H1 (cell line): ENCODE measurements around the gene SLC39A13. TPM values are rescaled to one million over a fixed set of nuclear protein-coding genes. Genes with fewer than 3 reads are reported as not detected.

Source experiments
- CTCF ChIA-PET: fragments of 300-600 bp; sonication (Branson Sonifier 250); formaldehyde crosslinking; loops from one replicate; lab custom pipeline; 2021; ENCODE audit not compliant: partially characterized antibody; lab: Charles Lee
- POLR2A ChIA-PET: fragments of 300-600 bp; sonication (Branson Sonifier 250); formaldehyde crosslinking; loops from one replicate; lab custom pipeline; 2021; ENCODE audit warnings: inconsistent platforms; ENCODE audit not compliant: partially characterized antibody; lab: Charles Lee
- DNase-seq, 2 experiments: peaks; one replicate each; pipeline versions ENCODE4 v3.0.0 to v3.0.0-alpha.2; 2010 to 2022; ENCODE audit warnings: low spot score in 2 of 2, low read depth in 1 of 2, mixed read lengths in 1 of 2
- FAIRE-seq: peaks from 2 replicates; lab custom pipeline; 2011; peaks lifted over from hg19 to GRCh38; lab: Jason Lieb, UNC
- H2AFZ ChIP-seq: 2 replicates; pipeline ENCODE4 v1.8.1; 2012; ENCODE audit warnings: low read length, inconsistent platforms
- H2AK5ac ChIP-seq: 2 replicates; pipeline ENCODE4 v1.6.1; 2013; ENCODE audit warnings: low read depth, low read length
- H2BK120ac ChIP-seq: replicated peaks from 2 replicates; pipeline ENCODE3; 2013; ENCODE audit warnings: low read depth, low read length, inconsistent platforms
- H2BK12ac ChIP-seq: 2 replicates; pipeline ENCODE4 v1.6.1; 2013; ENCODE audit warnings: low read depth, low read length
- H2BK15ac ChIP-seq: 2 replicates; pipeline ENCODE4 v1.6.1; 2013; ENCODE audit warnings: low read length
- H2BK20ac ChIP-seq: 2 replicates; pipeline ENCODE4 v1.6.1; 2013; ENCODE audit warnings: low read length
- H2BK5ac ChIP-seq: 2 replicates; pipeline ENCODE4 v1.6.1; 2013; ENCODE audit warnings: low read depth, low read length
- H3K14ac ChIP-seq: 2 replicates; pipeline ENCODE4 v1.6.1; 2013; ENCODE audit warnings: inconsistent platforms; ENCODE audit not compliant: insufficient read length
- H3K18ac ChIP-seq: 2 replicates; pipeline ENCODE4 v1.6.1; 2013; ENCODE audit warnings: low read length; ENCODE audit errors: extremely low read depth
- H3K23ac ChIP-seq: 2 replicates; pipeline ENCODE4 v1.6.1; 2013; ENCODE audit warnings: inconsistent platforms; ENCODE audit not compliant: insufficient read length
- H3K23me2 ChIP-seq: 2 replicates; pipeline ENCODE4 v1.6.1; 2013; ENCODE audit warnings: low read depth, low read length
- H3K27ac ChIP-seq: 2 replicates; pipeline ENCODE4 v1.6.1; 2011; ENCODE audit warnings: low read depth, low read length, inconsistent platforms
- H3K27me3 ChIP-seq, 4 experiments: replicated peaks in 1 of 4; 1 replicate in 1 of 4; 2 replicates in 3 of 4; pipeline versions ENCODE4 v1.6.1 to v1.8.1; 2011 to 2013; ENCODE audit warnings: low read length in 3 of 4, mild to moderate bottlenecking in 3 of 4, inconsistent platforms in 2 of 4, mixed read lengths in 2 of 4, moderate library complexity in 1 of 4; ENCODE audit not compliant: control insufficient read depth in 3 of 4, insufficient read depth in 3 of 4; ENCODE audit errors: extremely low read depth in 1 of 4
- H3K36me3 ChIP-seq, 4 experiments: 2 replicates each; pipeline versions ENCODE4 v1.6.1 to v1.8.1; 2011 to 2013; ENCODE audit warnings: mild to moderate bottlenecking in 4 of 4, low read length in 3 of 4, moderate library complexity in 2 of 4, control low read depth in 1 of 4, inconsistent platforms in 1 of 4; ENCODE audit not compliant: insufficient read depth in 4 of 4, control insufficient read depth in 2 of 4
- H3K4ac ChIP-seq: replicated peaks from 2 replicates; pipeline ENCODE3; 2013; ENCODE audit warnings: low read length, low read depth, mixed read lengths, inconsistent platforms; ENCODE audit not compliant: insufficient read length
- H3K4me1 ChIP-seq, 4 experiments: replicated peaks in 1 of 4; 1 replicate in 1 of 4; 2 replicates in 3 of 4; pipeline versions ENCODE4 v1.6.1 to v1.8.1; 2011 to 2013; ENCODE audit warnings: low read length in 3 of 4, inconsistent platforms in 2 of 4, mixed read lengths in 1 of 4; ENCODE audit not compliant: insufficient read depth in 4 of 4, control insufficient read depth in 3 of 4
- H3K4me2 ChIP-seq, 2 experiments: 2 replicates each; pipeline versions ENCODE4 v1.6.1 to v1.8.1; 2011 to 2013; ENCODE audit warnings: low read depth in 2 of 2, low read length in 2 of 2, control low read depth in 1 of 2, inconsistent platforms in 1 of 2, mild to moderate bottlenecking in 1 of 2; ENCODE audit not compliant: insufficient read depth in 1 of 2
- H3K4me3 ChIP-seq, 4 experiments: fragments of 200-600, 300-600 bp in 1 of 4; sonication (generic), shearing (Covaris generic), sonication (Bioruptor Twin) in 1 of 4; 2 replicates each; pipeline versions ENCODE4 v1.5.1 to v1.8.1; 2011 to 2016; ENCODE audit warnings: low read length in 4 of 4, low read depth in 3 of 4, control low read depth in 2 of 4, inconsistent platforms in 2 of 4, mild to moderate bottlenecking in 2 of 4, mixed read lengths in 1 of 4, moderate library complexity in 1 of 4; ENCODE audit not compliant: insufficient read depth in 2 of 4; ENCODE audit errors: extremely low read depth in 1 of 4
- H3K56ac ChIP-seq: replicated peaks from 2 replicates; pipeline ENCODE3; 2013; ENCODE audit warnings: low read depth, mild to moderate bottlenecking, mixed read lengths, low read length, inconsistent platforms; ENCODE audit not compliant: insufficient read length
- H3K79me1 ChIP-seq: 2 replicates; pipeline ENCODE4 v1.6.1; 2013; ENCODE audit warnings: low read depth, low read length, control low read depth
- H3K79me2 ChIP-seq, 2 experiments: 2 replicates each; pipeline versions ENCODE4 v1.6.1 to v1.8.1; 2012 to 2013; ENCODE audit warnings: low read length in 2 of 2, mild to moderate bottlenecking in 2 of 2, inconsistent platforms in 1 of 2; ENCODE audit not compliant: insufficient read depth in 2 of 2, control insufficient read depth in 1 of 2
- H3K9ac ChIP-seq, 4 experiments: replicated peaks in 1 of 4; 1 replicate in 1 of 4; 2 replicates in 3 of 4; pipeline versions ENCODE4 v1.6.1 to v1.8.1; 2011 to 2013; ENCODE audit warnings: low read depth in 3 of 4, low read length in 3 of 4, control low read depth in 2 of 4, mild to moderate bottlenecking in 2 of 4, moderate library complexity in 2 of 4, inconsistent platforms in 1 of 4; ENCODE audit errors: extremely low read depth in 1 of 4
- H3K9me3 ChIP-seq, 2 experiments: 2 replicates each; pipeline versions ENCODE4 v1.6.1 to v1.8.1; 2012 to 2013; ENCODE audit warnings: mild to moderate bottlenecking in 2 of 2, moderate library complexity in 2 of 2, control low read depth in 1 of 2, inconsistent platforms in 1 of 2, low read depth in 1 of 2, low read length in 1 of 2, mixed read lengths in 1 of 2; ENCODE audit not compliant: insufficient read depth in 2 of 2
- H4K20me1 ChIP-seq, 2 experiments: replicated peaks in 1 of 2; 2 replicates each; pipeline versions ENCODE3 to v1.8.1; 2011 to 2013; ENCODE audit warnings: inconsistent platforms in 2 of 2, low read length in 2 of 2, mild to moderate bottlenecking in 1 of 2; ENCODE audit not compliant: insufficient read depth in 2 of 2, control insufficient read depth in 1 of 2
- H4K5ac ChIP-seq: 2 replicates; pipeline ENCODE4 v1.6.1; 2013; ENCODE audit warnings: low read length, low read depth, mixed read lengths, inconsistent platforms; ENCODE audit not compliant: insufficient read length
- H4K8ac ChIP-seq: 2 replicates; pipeline ENCODE4 v1.8.0; 2013; ENCODE audit warnings: mild to moderate bottlenecking, moderate library complexity, low read length, inconsistent platforms; ENCODE audit not compliant: insufficient read depth; ENCODE audit errors: extremely low read depth
- H4K91ac ChIP-seq: replicated peaks from 2 replicates; pipeline ENCODE3; 2013; ENCODE audit warnings: low read length, mixed read lengths, inconsistent platforms; ENCODE audit not compliant: insufficient read length
- BRCA1 ChIP-seq: IDR thresholded peaks from 2 replicates; pipeline ENCODE4 v1.6.1; 2012; ENCODE audit warnings: low read depth, low read length, improper control_type of control experiment
- CBX5 ChIP-seq: fragments of 300-800, 300-1000 bp; sonication (generic); IDR thresholded peaks from 2 replicates; pipeline ENCODE4 v1.7.1; 2016; ENCODE audit warnings: antibody characterized with exemption, low read length, low read depth
- CBX8 ChIP-seq: fragments of 300-800, 300-1000 bp; sonication (generic); IDR thresholded peaks from 2 replicates; pipeline ENCODE4 v1.7.1; 2016; ENCODE audit warnings: low read depth, low read length, borderline replicate concordance
- EP300 ChIP-seq, 2 experiments: IDR thresholded peaks; 1 replicate in 1 of 2; 2 replicates in 1 of 2; pipeline ENCODE4 v1.6.1; 2011 to 2012; ENCODE audit warnings: low read depth in 2 of 2, low read length in 2 of 2, mild to moderate bottlenecking in 2 of 2, borderline replicate concordance in 1 of 2, inconsistent platforms in 1 of 2, moderate library complexity in 1 of 2
- FOSL1 ChIP-seq: IDR thresholded peaks from 2 replicates; pipeline ENCODE4 v1.6.1; 2011; ENCODE audit warnings: mild to moderate bottlenecking, low read depth, low read length, moderate library complexity; ENCODE audit not compliant: insufficient read depth
- GTF2F1 ChIP-seq: IDR thresholded peaks from 2 replicates; pipeline ENCODE4 v1.6.1; 2012; ENCODE audit warnings: low read depth, low read length, improper control_type of control experiment, borderline replicate concordance
- KDM5A ChIP-seq: fragments of 200-600 bp; IDR thresholded peaks from 2 replicates; pipeline ENCODE4 v1.7.1; 2012; ENCODE audit warnings: mild to moderate bottlenecking, low read length, inconsistent platforms, mixed read lengths
- RAD21 ChIP-seq, 2 experiments: IDR thresholded peaks in 1 of 2; conservative IDR thresholded peaks in 1 of 2; 2 replicates each; pipeline ENCODE4 v1.6.1; 2011; ENCODE audit warnings: low read depth in 2 of 2, low read length in 2 of 2, improper control_type of control experiment in 1 of 2, inconsistent platforms in 1 of 2, mild to moderate bottlenecking in 1 of 2, moderate library complexity in 1 of 2
- RFX5 ChIP-seq: IDR thresholded peaks from 2 replicates; pipeline ENCODE4 v1.6.1; 2011; ENCODE audit warnings: low read depth, low read length, improper control_type of control experiment, borderline replicate concordance
- SIN3A ChIP-seq, 2 experiments: IDR thresholded peaks in 1 of 2; conservative IDR thresholded peaks in 1 of 2; 2 replicates each; pipeline ENCODE4 v1.6.1; 2011 to 2012; ENCODE audit warnings: low read length in 2 of 2, improper control_type of control experiment in 1 of 2, low read depth in 1 of 2, mild to moderate bottlenecking in 1 of 2
- SP1 ChIP-seq: IDR thresholded peaks from 2 replicates; pipeline ENCODE4 v1.6.1; 2011; ENCODE audit warnings: low read depth, low read length
- TBP ChIP-seq: IDR thresholded peaks from 2 replicates; pipeline ENCODE4 v1.6.1; 2011; ENCODE audit warnings: low read depth, low read length, improper control_type of control experiment
- TCF12 ChIP-seq: IDR thresholded peaks from 2 replicates; pipeline ENCODE4 v1.6.1; 2011; ENCODE audit warnings: low read depth, mild to moderate bottlenecking, low read length
- YY1 ChIP-seq: IDR thresholded peaks from 2 replicates; pipeline ENCODE4 v1.6.1; 2011; ENCODE audit warnings: low read depth, mild to moderate bottlenecking, low read length
- WGBS, 2 experiments: shearing (Covaris generic) in 1 of 2; methylation state at CpG; one replicate each; pipeline versions ENCODE4 v1.1.6 to v1.1.7; 2013 to 2015; ENCODE audit warnings: low lambda C conversion rate in 2 of 2, mixed read lengths in 2 of 2, inconsistent platforms in 1 of 2, low coverage in 1 of 2, missing lambda C conversion rate in 1 of 2; ENCODE audit not compliant: insufficient replicate concordance in 2 of 2, insufficient coverage in 1 of 2, insufficient read length in 1 of 2; ENCODE audit errors: extremely low coverage in 1 of 2, missing lambda C conversion rate in 1 of 2; 5-methylcytosine and 5-hydroxymethylcytosine counted together
- polyA plus RNA-seq, 7 experiments: library from polyadenylated mRNA; depleted of rRNA in 3 of 7; stranded (reverse) in 5 of 7; unstranded in 2 of 7; fragments of >200 nt in 5 of 7; fragments of 200-250 nt in 2 of 7; gene quantifications; 1 replicate in 5 of 7; 2 replicates in 1 of 7; 4 replicates in 1 of 7; pipeline versions ENCODE4 v1.2.1 to v1.2.3, GENCODE V29; 2011 to 2013; ENCODE audit warnings: missing spikeins in 2 of 7, mixed read lengths in 2 of 7
- total RNA-seq: library from RNA; stranded (reverse); fragmentation: NEBNext Ultra II Directional; extraction: Animal tissue kit (Norgen Biotek cat#: 25700); gene quantifications from 2 replicates; pipeline ENCODE4 v1.2.1, GENCODE V29; 2021

Gene SLC39A13
- total and polyA plus RNA-seq, 2 of the 8 experiments (the other 6 are each of a cell fraction or from before 2014, with no cell fraction given): 23.2 to 30.0 TPM

GRCh38 chr11:47398011-47398410, 10.4 kb upstream of the SLC39A13 start:
- Histone ChIP-seq H3K23me2 (peaks cover 6% of the 10 kb centered on the region; the same call in 1 of the 2 replicates), H2AK5ac (no peak overlapping the region), H4K8ac (no peak overlapping the region; the same call in 1 of the 2 replicates), H2BK12ac (no peak overlapping the region), H3K14ac (no peak overlapping the region), H2BK15ac (0 out of 2 replicates have a peak overlapping the region, but pooled peaks have one; percentile 23), H4K20me1 (no peaks in the 10 kb centered on the region), H3K56ac (no peak overlapping the region), H3K4ac (no peak overlapping the region), H2AFZ (no peak overlapping the region), H4K5ac (no peak overlapping the region), H3K79me2 (no peaks in the 10 kb centered on the region), H3K27ac (no peak overlapping the region), H3K9me3 (no peaks in the 10 kb centered on the region), H3K27me3 (no peaks in the 10 kb centered on the region), H2BK5ac (no peak overlapping the region; the same call in 1 of the 2 replicates), H3K79me1 (no peaks in the 10 kb centered on the region), H3K9ac (no peak overlapping the region), H2BK20ac (no peak overlapping the region), H4K91ac (no peak overlapping the region), H3K4me2 (no peak overlapping the region; a peak in 2 of 4 replicates), H3K23ac (no peak overlapping the region), H3K4me1 (peaks cover 7 to 17% (median 9%) of the 10 kb centered on the region in 4 experiments), H2BK120ac (no peak overlapping the region), H3K4me3 (no peak overlapping the region), H3K36me3 (no peaks in the 10 kb centered on the region), H3K18ac (no peak overlapping the region; the same call in 1 of the 2 replicates)
- no peak for DNase-seq
- WGBS, 2 experiments: 91% methylated on average over 3 of the region's 3 CpGs; no CpG with 5 or more reads in 1 of the 2 experiments
- FAIRE-seq: no peak
- ChIA-PET CTCF (interaction anchor here (0.5 to 3.2 kb wide), 8 partner anchors 9 to 596 kb away, joined by 3 to 13 read pairs (median 4); no protein-coding TSS in a partner anchor), POLR2A (interaction anchor here (0.6 to 3.5 kb wide), 5 partner anchors 8 to 648 kb away, joined by 3 to 29 read pairs (median 7); partner anchors contain the start of gene SLC39A13)
- TF ChIP-seq RFX5: no peak
- TF ChIP-seq CBX8: no peak
- TF ChIP-seq BRCA1: no peak
- TF ChIP-seq FOSL1: no peak
- no peak for TF ChIP-seq SIN3A (conservative IDR thresholded peaks at IDR 0.05 in 1 of 2, IDR thresholded peaks at IDR 0.05 in 1 of 2; ENCODE audit: low read depth in 1 of 2, low read length in 2 of 2)
- no peak for TF ChIP-seq GTF2F1
- no peak for TF ChIP-seq RAD21 (IDR thresholded peaks at IDR 0.05 in 1 of 2, conservative IDR thresholded peaks at IDR 0.05 in 1 of 2; ENCODE audit: low read depth in 2 of 2, low read length in 2 of 2)
- TF ChIP-seq CBX5: no peak
- no peak for TF ChIP-seq SP1
- TF ChIP-seq YY1: no peak
- TF ChIP-seq TBP: no peak
- TF ChIP-seq TCF12: no peak
- no peak for TF ChIP-seq KDM5A
- TF ChIP-seq EP300 (IDR thresholded peaks at IDR 0.05; ENCODE audit: borderline replicate concordance in 1 of 2, low read depth in 2 of 2, low read length in 2 of 2): no peak
